Activated CD4-positive, alpha-beta T cell treated with anti-CD3 and anti-CD28 coated beads, Interleukin-2, amount 10 ng/mL, durations not matched to agents 24 days and 14 days (primary cell): ENCODE results near the gene TRIP6. TPM values are rescaled to one million over a fixed set of nuclear protein-coding genes. Genes with fewer than 3 reads are reported as not detected.
A peak's percentile ranks its signal among the peaks of the same experiment; 100 is the strongest.
"Not testable (repeated sequence)": the region's sequence is repeated elsewhere in the genome, so short reads cannot be mapped to it uniquely, and the experiment has no call there.

Experiments used
- DNase-seq: peaks from one replicate; pipeline ENCODE4 v3.0.0; 2022
- H3K27ac Mint-ChIP-seq: one replicate; pipeline ENCODE4 v1.8.0; 2022; ENCODE audit warnings: mild to moderate bottlenecking, mixed read lengths
- H3K27me3 Mint-ChIP-seq: one replicate; pipeline ENCODE4 v1.8.0; 2022; ENCODE audit warnings: mixed read lengths
- H3K36me3 Mint-ChIP-seq: one replicate; pipeline ENCODE4 v1.8.0; 2022; ENCODE audit warnings: low read depth, mild to moderate bottlenecking, mixed read lengths
- H3K4me1 Mint-ChIP-seq: one replicate; pipeline ENCODE4 v1.8.0; 2021; ENCODE audit warnings: mixed read lengths
- H3K4me3 Mint-ChIP-seq: one replicate; pipeline ENCODE4 v1.8.0; 2022; ENCODE audit warnings: mild to moderate bottlenecking, moderate library complexity, mixed read lengths
- H3K9me3 Mint-ChIP-seq: one replicate; pipeline ENCODE4 v1.8.0; 2021; ENCODE audit warnings: mixed read lengths
- intact Hi-C: fragments of 100-400 bp; cut with micrococcal nuclease; formaldehyde crosslinking; loops from one replicate; pipeline ENCODE4 v1.15.1; 2023
- total RNA-seq: library from RNA; stranded (reverse); gene quantifications from 2 replicates; pipeline ENCODE4 v1.2.3, GENCODE V29; 2022

TRIP6 gene
- total RNA-seq, 1 donor from 2014 or later: 42.7 TPM

DNA sequence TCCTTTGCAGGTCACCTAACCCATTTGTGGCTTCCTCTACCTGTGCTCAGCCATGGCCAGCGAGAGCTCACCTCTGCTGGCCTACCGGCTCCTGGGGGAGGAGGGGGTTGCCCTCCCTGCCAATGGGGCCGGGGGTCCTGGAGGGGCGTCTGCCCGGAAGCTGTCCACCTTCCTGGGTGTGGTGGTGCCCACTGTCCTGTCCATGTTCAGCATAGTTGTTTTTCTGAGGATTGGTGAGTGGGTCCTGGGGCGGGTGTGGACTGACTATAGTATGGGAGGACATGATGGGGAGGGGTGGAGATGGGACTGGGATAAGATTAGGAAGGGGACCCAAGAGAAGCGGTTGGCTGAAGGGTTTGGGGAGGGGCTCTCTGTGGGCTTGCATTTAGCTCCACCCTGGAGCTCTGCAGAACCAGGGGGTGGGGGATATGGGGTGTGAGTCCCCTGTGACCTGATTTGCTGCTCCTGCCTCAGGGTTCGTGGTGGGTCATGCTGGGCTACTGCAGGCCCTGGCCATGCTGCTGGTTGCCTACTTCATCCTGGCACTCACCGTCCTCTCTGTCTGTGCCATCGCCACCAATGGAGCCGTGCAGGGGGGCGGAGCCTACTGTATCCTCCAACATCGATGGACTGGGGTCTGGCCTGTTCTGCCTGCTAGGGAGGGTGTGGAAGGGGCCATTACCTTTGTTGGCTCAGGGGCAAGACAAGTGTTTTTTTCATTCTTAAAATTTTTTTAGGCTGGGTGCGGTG is 12.9 kb upstream of the TRIP6 start:
- DNase-seq: no peak
- H3K27ac Mint-ChIP-seq: no peak overlapping the region
- no peaks in the 10 kb centered on the region for H3K9me3 Mint-ChIP-seq
- no peaks in the 10 kb centered on the region for H3K27me3 Mint-ChIP-seq
- peaks cover 20% of the 10 kb centered on the region for H3K36me3 Mint-ChIP-seq
- peak overlapping the region; percentile 95 for H3K4me3 Mint-ChIP-seq
- intact Hi-C loops: loop anchor here (5.0 kb wide), 2 partner anchors 222 to 267 kb away; partner anchors contain the start of genes FBXO24 and LRCH4
- H3K4me1 Mint-ChIP-seq: peaks cover 12% of the 10 kb centered on the region

DNA sequence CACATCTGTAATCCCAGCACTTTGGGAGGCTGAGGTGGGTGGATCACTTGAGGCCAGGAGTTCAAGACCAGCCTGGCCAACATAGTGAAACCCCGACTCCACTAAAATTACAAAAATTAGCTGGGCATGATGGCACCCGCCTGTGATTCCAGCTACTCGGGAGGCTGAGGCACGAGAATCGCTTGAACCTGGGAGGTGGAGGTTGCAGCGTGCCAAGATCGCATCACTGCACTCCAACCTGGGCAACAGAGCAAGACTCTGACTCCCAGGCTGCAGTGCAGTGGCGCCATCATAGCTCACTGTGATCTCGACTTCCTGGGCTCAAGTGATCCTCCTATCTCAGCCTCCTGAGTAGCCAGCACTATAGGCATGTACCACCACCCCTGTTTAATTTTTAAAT is 12.3 kb upstream of the TRIP6 start:
- DNase-seq, H3K9me3 Mint-ChIP-seq, H3K4me3 Mint-ChIP-seq, H3K27me3 Mint-ChIP-seq, H3K27ac Mint-ChIP-seq: not testable (repeated sequence)
- intact Hi-C loops: loop anchor here (5.0 kb wide), 2 partner anchors 223 to 268 kb away; partner anchors contain the start of genes FBXO24 and LRCH4
- H3K4me1 Mint-ChIP-seq: peaks cover 12% of the 10 kb centered on the region
- peaks cover 26% of the 10 kb centered on the region for H3K36me3 Mint-ChIP-seq

DNA sequence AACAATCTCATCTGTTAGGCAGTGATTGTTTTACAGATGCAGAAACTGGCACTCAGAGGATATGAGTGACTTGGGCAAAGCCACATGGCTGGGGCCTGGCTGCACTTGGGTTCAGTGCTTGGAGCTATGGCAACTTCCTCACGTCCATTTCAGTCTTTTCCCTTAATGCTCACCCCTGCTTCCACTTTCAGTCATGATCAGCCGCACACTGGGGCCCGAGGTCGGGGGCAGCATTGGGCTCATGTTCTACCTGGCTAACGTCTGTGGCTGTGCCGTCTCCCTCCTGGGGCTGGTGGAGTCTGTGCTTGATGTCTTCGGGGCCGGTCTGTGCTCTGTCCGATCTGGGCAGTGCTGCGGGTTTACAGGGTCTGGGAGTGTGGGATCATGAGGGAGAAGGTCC is 11.7 kb upstream of the TRIP6 start:
- H3K36me3 Mint-ChIP-seq: peaks cover 30% of the 10 kb centered on the region
- H3K4me3 Mint-ChIP-seq: no peak overlapping the region
- no peak for DNase-seq
- H3K9me3 Mint-ChIP-seq: no peaks in the 10 kb centered on the region
- H3K27ac Mint-ChIP-seq: no peak overlapping the region
- intact Hi-C loops: no loop called here
- H3K27me3 Mint-ChIP-seq: no peaks in the 10 kb centered on the region
- H3K4me1 Mint-ChIP-seq: peaks cover 12% of the 10 kb centered on the region

DNA sequence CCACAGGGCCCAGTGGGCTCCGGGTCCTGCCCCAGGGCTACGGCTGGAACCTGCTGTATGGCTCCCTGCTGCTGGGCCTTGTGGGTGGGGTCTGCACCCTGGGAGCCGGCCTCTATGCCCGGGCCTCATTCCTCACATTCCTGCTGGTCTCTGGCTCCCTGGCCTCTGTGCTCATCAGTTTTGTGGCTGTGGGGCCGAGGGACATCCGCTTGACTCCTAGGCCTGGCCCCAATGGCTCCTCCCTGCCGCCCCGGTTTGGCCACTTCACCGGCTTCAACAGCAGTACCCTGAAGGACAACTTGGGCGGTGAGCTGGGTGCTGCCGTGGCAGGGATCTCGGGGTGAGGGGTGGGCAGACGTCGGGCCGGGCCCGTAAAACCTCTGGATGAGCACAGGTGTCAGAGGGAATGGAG is 10.3 kb upstream of the TRIP6 start:
- H3K9me3 Mint-ChIP-seq: no peaks in the 10 kb centered on the region
- H3K27me3 Mint-ChIP-seq: no peaks in the 10 kb centered on the region
- DNase-seq: no peak
- peaks cover 35% of the 10 kb centered on the region for H3K36me3 Mint-ChIP-seq
- no peak overlapping the region for H3K4me3 Mint-ChIP-seq
- no peak overlapping the region for H3K27ac Mint-ChIP-seq
- intact Hi-C loops: no loop called here
- peaks cover 11% of the 10 kb centered on the region for H3K4me1 Mint-ChIP-seq

- Mint-ChIP-seq H3K4me3 (no peak overlapping the region), H3K36me3 (peaks cover 44% of the 10 kb centered on the region), H3K4me1 (no peaks in the 10 kb centered on the region), H3K27me3 (no peaks in the 10 kb centered on the region), H3K27ac (no peak overlapping the region), H3K9me3 (no peaks in the 10 kb centered on the region)
- DNase-seq: no peak
- intact Hi-C loops: no loop called here
Observed at GRCh38 chr7:100859856-100860255, 7.3 kb upstream of the TRIP6 start.

DNA sequence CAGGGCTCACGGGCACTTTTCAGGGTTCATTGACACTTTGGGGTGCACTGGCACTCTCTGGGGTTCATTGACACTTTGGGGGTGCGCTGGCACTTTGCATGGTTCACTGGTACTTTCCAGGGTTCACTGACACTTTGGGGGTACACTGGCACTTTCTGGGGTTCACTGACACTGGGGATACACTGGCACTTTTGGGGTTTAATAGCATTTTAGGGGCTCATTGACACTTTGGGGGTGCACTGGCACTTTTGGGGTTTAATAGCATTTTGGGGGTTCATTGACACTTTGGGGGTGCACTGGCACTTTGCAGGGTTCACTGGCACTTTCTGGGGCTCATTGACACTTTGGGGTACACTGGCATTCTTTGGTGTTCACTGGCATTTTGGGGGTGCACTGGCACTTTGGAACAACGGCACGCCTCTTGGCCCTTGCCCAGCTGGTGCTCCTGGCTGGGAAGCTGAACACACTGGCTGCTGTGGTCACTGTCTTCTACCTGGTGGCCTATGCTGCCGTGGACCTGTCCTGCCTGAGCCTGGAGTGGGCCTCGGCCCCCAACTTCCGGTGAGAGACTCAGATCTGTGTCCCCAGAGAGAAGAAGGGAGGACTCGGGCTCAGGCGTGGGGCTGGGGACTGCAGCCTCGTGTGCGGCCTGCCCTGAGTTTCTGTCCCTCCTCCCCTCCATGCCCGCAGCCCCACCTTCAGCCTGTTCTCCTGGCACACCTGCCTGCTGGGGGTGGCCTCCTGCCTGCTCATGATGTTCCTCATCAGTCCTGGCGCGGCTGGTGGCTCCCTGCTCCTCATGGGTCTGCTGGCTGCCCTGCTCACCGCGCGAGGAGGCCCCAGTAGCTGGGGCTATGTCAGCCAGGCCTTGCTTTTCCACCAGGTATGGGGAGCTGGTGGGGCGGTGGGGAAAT is 6.2 kb upstream of the TRIP6 start:
- no peak overlapping the region for H3K27ac Mint-ChIP-seq
- no peak for DNase-seq
- no peak overlapping the region for H3K4me3 Mint-ChIP-seq
- H3K9me3 Mint-ChIP-seq: no peaks in the 10 kb centered on the region
- no peaks in the 10 kb centered on the region for H3K4me1 Mint-ChIP-seq
- intact Hi-C loops: no loop called here
- no peaks in the 10 kb centered on the region for H3K27me3 Mint-ChIP-seq
- peaks cover 44% of the 10 kb centered on the region for H3K36me3 Mint-ChIP-seq

- Mint-ChIP-seq H3K27me3 (no peaks in the 10 kb centered on the region), H3K4me3 (no peak overlapping the region), H3K36me3 (peaks cover 44% of the 10 kb centered on the region), H3K4me1 (no peaks in the 10 kb centered on the region), H3K9me3 (no peaks in the 10 kb centered on the region), H3K27ac (no peak overlapping the region)
- intact Hi-C loops: no loop called here
- DNase-seq: no peak
Observed at GRCh38 chr7:100861616-100861985, 5.6 kb upstream of the TRIP6 start.

DNA sequence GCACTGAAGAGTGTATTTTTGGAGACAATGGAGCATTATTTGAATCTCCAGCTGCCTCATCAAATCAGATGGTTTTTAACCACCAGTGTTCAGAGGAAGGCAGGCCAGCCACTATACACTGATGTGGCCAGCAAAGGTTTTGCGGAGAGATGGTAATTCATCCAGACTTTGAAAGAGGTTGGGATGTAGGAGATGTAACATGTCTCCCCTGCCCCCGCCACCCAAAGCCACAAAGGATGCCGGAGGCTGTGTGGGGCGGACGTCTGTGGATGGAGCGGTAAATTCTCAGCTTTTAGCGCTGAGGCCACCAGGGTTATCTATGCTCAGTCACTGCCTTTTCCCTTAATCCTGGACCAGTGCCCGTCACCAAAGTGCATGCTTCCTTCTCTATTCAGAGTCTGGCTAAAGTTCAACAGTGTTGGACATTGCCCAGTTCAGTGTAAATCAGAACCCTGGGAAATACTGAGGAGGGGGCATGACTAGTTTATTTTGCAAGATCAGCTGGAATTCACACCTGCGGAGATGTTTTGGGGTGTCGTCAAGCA is 3.7 kb upstream of the TRIP6 start:
- DNase-seq: no peak
- intact Hi-C loops: no loop called here
- H3K27ac Mint-ChIP-seq: no peak overlapping the region
- H3K4me3 Mint-ChIP-seq: no peak overlapping the region
- H3K4me1 Mint-ChIP-seq: peaks cover 7% of the 10 kb centered on the region
- no peaks in the 10 kb centered on the region for H3K27me3 Mint-ChIP-seq
- H3K9me3 Mint-ChIP-seq: no peaks in the 10 kb centered on the region
- peaks cover 44% of the 10 kb centered on the region for H3K36me3 Mint-ChIP-seq

GRCh38 chr7:100864263-100864845 is 2.8 kb upstream of the TRIP6 start:
- Mint-ChIP-seq H3K27me3 (no peaks in the 10 kb centered on the region), H3K27ac (peak overlapping the region; percentile 41), H3K36me3 (peaks cover 41% of the 10 kb centered on the region), H3K4me3 (no peak overlapping the region), H3K9me3 (no peaks in the 10 kb centered on the region), H3K4me1 (peaks cover 7% of the 10 kb centered on the region)
- intact Hi-C loops: no loop called here
- DNase-seq: no peak

DNA sequence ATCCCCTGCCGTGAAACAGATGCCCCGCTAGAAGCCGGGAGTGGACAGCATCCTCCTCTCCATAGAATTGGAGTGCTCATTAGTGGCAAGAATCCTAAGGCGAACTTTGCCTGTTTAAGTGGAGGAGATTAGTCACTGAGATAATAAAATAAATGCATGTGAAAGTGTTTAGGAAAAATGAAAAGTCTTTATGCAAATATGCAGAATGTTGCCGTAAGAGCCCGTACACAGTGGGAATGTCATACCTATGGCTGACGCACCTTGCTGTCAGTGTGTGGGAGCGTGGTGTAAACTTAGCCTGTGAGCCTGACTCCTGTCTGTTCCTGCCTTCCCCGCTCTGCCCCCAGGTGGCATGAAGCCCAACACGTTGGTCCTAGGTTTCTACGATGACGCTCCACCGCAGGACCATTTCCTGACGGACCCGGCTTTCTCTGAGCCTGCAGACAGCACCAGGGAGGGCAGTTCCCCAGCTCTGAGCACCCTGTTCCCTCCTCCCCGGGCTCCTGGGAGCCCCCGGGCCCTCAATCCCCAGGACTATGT is 1.7 kb upstream of the TRIP6 start:
- no peaks in the 10 kb centered on the region for H3K9me3 Mint-ChIP-seq
- peaks cover 7% of the 10 kb centered on the region for H3K4me1 Mint-ChIP-seq
- no peaks in the 10 kb centered on the region for H3K27me3 Mint-ChIP-seq
- DNase-seq: no peak
- no peak overlapping the region for H3K27ac Mint-ChIP-seq
- peaks cover 33% of the 10 kb centered on the region for H3K36me3 Mint-ChIP-seq
- intact Hi-C loops: no loop called here
- H3K4me3 Mint-ChIP-seq: no peak overlapping the region

DNA sequence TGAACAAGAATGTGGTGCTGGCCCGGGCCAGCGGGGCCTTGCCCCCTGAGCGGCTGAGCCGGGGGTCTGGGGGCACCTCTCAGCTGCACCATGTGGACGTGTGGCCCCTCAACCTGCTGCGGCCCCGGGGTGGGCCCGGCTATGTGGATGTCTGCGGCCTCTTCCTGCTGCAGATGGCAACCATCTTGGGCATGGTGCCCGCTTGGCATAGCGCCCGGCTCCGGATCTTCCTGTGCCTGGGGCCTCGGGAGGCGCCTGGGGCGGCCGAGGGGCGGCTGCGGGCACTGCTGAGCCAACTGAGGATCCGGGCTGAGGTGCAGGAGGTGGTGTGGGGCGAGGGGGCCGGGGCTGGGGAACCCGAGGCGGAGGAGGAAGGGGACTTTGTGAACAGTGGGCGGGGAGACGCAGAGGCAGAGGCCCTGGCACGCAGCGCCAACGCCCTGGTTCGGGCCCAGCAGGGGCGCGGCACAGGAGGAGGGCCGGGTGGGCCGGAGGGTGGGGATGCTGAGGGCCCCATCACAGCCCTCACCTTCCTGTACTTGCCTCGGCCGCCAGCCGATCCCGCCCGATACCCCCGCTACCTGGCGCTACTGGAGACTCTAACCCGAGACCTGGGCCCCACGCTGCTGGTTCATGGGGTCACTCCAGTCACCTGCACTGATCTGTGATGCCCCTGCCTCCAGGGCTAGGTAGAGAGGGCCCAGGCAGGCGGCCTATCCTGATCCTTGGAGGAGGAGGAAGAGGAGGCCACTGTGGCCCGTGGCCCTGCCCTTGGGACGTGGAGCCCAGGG is 1.1 kb upstream of the TRIP6 start:
- Mint-ChIP-seq H3K4me1 (peaks cover 8% of the 10 kb centered on the region), H3K36me3 (peaks cover 31% of the 10 kb centered on the region), H3K9me3 (no peaks in the 10 kb centered on the region), H3K27ac (peak overlapping the region; percentile 98), H3K27me3 (no peaks in the 10 kb centered on the region), H3K4me3 (peak overlapping the region; percentile 99)
- DNase-seq: peak; percentile 67
- intact Hi-C loops: loop anchor here (2.0 kb wide), 1 partner anchor 29 kb away; no protein-coding TSS in a partner anchor

- peaks cover 36% of the 10 kb centered on the region for H3K36me3 Mint-ChIP-seq
- H3K4me3 Mint-ChIP-seq: peak overlapping the region; percentile 99
- H3K9me3 Mint-ChIP-seq: no peaks in the 10 kb centered on the region
- H3K4me1 Mint-ChIP-seq: peaks cover 12% of the 10 kb centered on the region
- no peak for DNase-seq
- no peaks in the 10 kb centered on the region for H3K27me3 Mint-ChIP-seq
- peak overlapping the region; percentile 98 for H3K27ac Mint-ChIP-seq
- intact Hi-C loops: loop anchor here (1.0 to 2.0 kb wide), 2 partner anchors 14 to 30 kb away; partner anchors contain the start of gene SLC12A9
Observed at GRCh38 chr7:100866729-100867039, 503 bp upstream of the TRIP6 start.
